GM21381 (cell line): ENCODE data around the gene TFF2.

Source experiments
- ATAC-seq: cut with Tn5 transposase; IDR thresholded peaks from one replicate; pipeline ENCODE4 v1.9.1; 2021; ENCODE audit warnings: mild to moderate bottlenecking, moderate library complexity; ENCODE audit not compliant: unreplicated experiment

Gene TFF2

GRCh38 chr21:42366292-42367010, 15.7 kb upstream of the TFF2 start, which contains the start of gene TFF1:
Gene TFF1, minus strand, starts transcription at chr21:42366535. Its CDS starts 40 bp downstream, at chr21:42366495.
- no peak for ATAC-seq

GRCh38 chr21:42365770-42366169, 15.0 kb upstream of the TFF2 start:
- ATAC-seq, result no peak

GRCh38 chr21:42364304-42364865, 13.6 kb upstream of the TFF2 start:
- ATAC-seq, result no peak

GRCh38 chr21:42363312-42363711, 12.5 kb upstream of the TFF2 start:
- no peak for ATAC-seq

- ATAC-seq, result no peak
These were observed 11.9 kb upstream of the TFF2 start for GRCh38 chr21:42362700-42363099.

- ATAC-seq, result no peak
These were observed 11.4 kb upstream of the TFF2 start for GRCh38 chr21:42362198-42362597.

- no peak for ATAC-seq
These were observed 10.5 kb upstream of the TFF2 start for GRCh38 chr21:42361286-42361685.

- no peak for ATAC-seq
These were observed 9.5 kb upstream of the TFF2 start for GRCh38 chr21:42360317-42360716.

- ATAC-seq, result no peak
These were observed 8.1 kb upstream of the TFF2 start for GRCh38 chr21:42358937-42359336.

GRCh38 chr21:42358261-42358660, 7.5 kb upstream of the TFF2 start:
- no peak for ATAC-seq

GRCh38 chr21:42357307-42357706, 6.5 kb upstream of the TFF2 start:
- ATAC-seq, result no peak

- no peak for ATAC-seq
These were observed 5.9 kb upstream of the TFF2 start for GRCh38 chr21:42356650-42357049.

GRCh38 chr21:42356046-42356445, 5.3 kb upstream of the TFF2 start:
- ATAC-seq, result no peak

GRCh38 chr21:42353623-42354022, 2.8 kb upstream of the TFF2 start:
- ATAC-seq, result no peak

GRCh38 chr21:42352441-42353095, 1.8 kb upstream of the TFF2 start:
- no peak for ATAC-seq

- ATAC-seq, result no peak
These were observed 1.0 kb upstream of the TFF2 start for GRCh38 chr21:42351626-42352440.

GRCh38 chr21:42350318-42350910, 380 bp downstream of the TFF2 start:
- ATAC-seq, result no peak

- ATAC-seq, result no peak
These were observed 1.1 kb downstream of the TFF2 start for GRCh38 chr21:42349420-42350317.

GRCh38 chr21:42348762-42349161, 2.0 kb downstream of the TFF2 start:
- no peak for ATAC-seq
